Measurements from ENCODE around the gene FAM32A. TPM values are rescaled to one million over a fixed set of nuclear protein-coding genes. Genes with fewer than 3 reads are reported as not detected.

The FAM32A gene
- total RNA-seq, 5 donors from 2014 or later (not counting 1 experiment from before 2014, with no cell fraction given), result 42.1 to 60.6 (median 53.3) TPM

DNA sequence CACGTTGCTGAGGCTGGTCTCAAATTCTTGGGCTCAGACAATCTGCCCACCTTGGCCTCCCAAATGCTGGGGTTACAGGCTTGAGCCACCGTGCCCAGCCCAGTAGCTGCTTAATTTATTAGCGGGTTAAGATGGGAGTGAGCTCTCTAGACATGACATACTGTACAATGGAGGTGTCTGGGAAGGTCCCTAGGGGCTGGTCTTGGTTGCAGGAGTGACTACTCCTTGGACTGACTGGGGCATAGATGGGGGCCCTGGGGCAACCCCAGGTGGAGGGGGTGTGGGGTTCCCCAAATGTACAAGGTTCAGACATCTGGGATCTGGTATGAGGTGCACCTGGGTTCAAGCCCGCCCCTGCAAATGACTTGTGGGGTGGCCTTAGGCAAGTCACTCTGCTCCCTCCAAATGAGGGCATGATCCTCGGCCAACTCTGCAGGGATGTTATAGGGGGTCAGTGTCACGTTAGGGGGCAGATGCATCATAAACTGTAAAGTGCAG is 24.7 kb upstream of the FAM32A start:
- POLR2A ChIA-PET, result no interaction called here

DNA sequence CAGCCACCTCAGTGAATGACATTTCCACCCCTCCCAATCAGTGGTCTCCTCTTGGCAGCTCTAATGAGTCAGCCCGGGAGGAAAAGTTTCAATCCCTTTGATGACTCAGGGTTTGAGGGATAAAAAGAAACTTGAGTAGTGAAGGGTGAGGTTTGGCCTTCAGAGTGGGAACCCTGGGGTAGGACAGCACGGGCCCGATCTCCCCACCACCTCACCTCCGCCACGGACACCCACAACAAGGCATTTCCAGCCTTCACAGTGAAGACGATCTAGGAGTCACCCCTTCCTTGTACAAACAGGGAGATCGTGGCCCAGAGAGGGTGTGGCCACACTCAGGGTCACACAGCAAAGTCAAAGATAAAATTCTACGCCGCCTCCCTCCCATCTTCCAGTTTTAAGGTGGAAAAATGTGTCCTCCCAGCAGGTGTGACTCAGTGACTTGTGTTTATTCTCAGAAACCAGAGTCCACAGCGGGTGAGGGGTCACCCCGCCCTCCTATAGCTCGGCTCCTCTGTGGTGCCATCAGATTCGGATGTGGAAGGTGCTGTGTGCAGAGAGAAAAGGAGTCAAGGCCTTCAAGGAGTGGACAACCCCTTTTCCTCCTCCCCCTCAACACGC is 24.2 kb upstream of the FAM32A start:
- no peaks in the 10 kb centered on the region for H3K27me3 Mint-ChIP-seq

More for the DNA sequence above, 24.7 kb upstream of the FAM32A start:
- peaks cover 3 to 23% of the 10 kb centered on the region in 2 donors for H3K36me3 ChIP-seq (ENCODE audit: control insufficient read depth in 2 of 2, extremely low read depth in 1 of 2, insufficient read depth in 1 of 2, low read length in 1 of 2)
- H3K4me1 ChIP-seq (ENCODE audit: control insufficient read depth in 1 of 2, extremely low read depth in 1 of 2, insufficient read depth in 2 of 2, low read length in 2 of 2), result no peaks in the 10 kb centered on the region
- CTCF ChIA-PET, result interaction anchor here in 1 of 2 donors (0.6 kb wide), 1 partner anchor 97 kb away, joined by 4 read pairs; no protein-coding TSS in a partner anchor
- no peak overlapping the region for H3K4me3 ChIP-seq (ENCODE audit: control insufficient read depth in 1 of 2, extremely low read depth in 1 of 2, low read length in 1 of 2)
- no peak overlapping the region for H3K27ac Mint-ChIP-seq
- no peaks in the 10 kb centered on the region for H3K27me3 ChIP-seq (replicated peaks in 1 of 2; ENCODE audit: control insufficient read depth in 2 of 2, extremely low read depth in 1 of 2, insufficient read depth in 2 of 2, low read length in 1 of 2)
- WGBS (ENCODE audit: insufficient coverage), result 90% methylated on average over 2 of the region's 6 CpGs
- no peaks in the 10 kb centered on the region for H3K9me3 ChIP-seq
- no peak overlapping the region for H3K27ac ChIP-seq (ENCODE audit: low read length)
- H3K36me3 Mint-ChIP-seq, result peaks cover 21% of the 10 kb centered on the region
- no peaks in the 10 kb centered on the region for H3K27me3 Mint-ChIP-seq
- no peaks in the 10 kb centered on the region for H3K9me3 Mint-ChIP-seq
- DNase-seq (no peak), ATAC-seq (replicated peaks in 1 of 4) (no peak)
- H3K4me1 Mint-ChIP-seq, result peaks cover 0 to 11% (median 3%) of the 10 kb centered on the region in 3 donors
- H3K4me3 Mint-ChIP-seq, result no peak overlapping the region

DNA sequence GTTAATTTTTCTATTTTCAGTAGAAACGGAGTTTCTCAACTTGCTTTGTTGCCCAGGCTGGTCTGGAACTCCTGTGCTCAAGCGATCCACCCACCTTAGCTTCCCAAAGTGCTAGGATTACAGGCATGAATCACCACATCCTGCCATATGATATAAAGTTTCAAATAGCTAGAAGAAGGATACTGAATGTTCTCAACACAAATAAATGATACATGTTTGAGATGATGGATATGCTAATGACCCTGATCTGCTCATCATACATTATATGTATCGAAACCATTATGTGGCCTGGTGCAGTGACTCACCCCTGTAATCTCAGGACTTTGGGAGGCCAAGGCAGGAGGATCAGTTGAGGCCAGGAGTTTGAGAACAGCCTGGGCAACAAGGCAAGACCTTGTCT is 23.4 kb upstream of the FAM32A start:
- H3K36me3 Mint-ChIP-seq, result peaks cover 11% of the 10 kb centered on the region

More for the DNA sequence above, 24.2 kb upstream of the FAM32A start:
- no peak for DNase-seq
- Histone ChIP-seq H3K4me1 (ENCODE audit: control insufficient read depth in 1 of 2, extremely low read depth in 1 of 2, insufficient read depth in 2 of 2, low read length in 2 of 2) (no peaks in the 10 kb centered on the region), H3K9me3 (no peaks in the 10 kb centered on the region), H3K27ac (ENCODE audit: low read length) (no peak overlapping the region), H3K27me3 (replicated peaks in 1 of 2; ENCODE audit: control insufficient read depth in 2 of 2, extremely low read depth in 1 of 2, insufficient read depth in 2 of 2, low read length in 1 of 2) (no peaks in the 10 kb centered on the region), H3K4me3 (ENCODE audit: control insufficient read depth in 1 of 2, extremely low read depth in 1 of 2, low read length in 1 of 2) (no peak overlapping the region), H3K36me3 (ENCODE audit: control insufficient read depth in 2 of 2, extremely low read depth in 1 of 2, insufficient read depth in 1 of 2, low read length in 1 of 2) (peaks cover 3 to 18% of the 10 kb centered on the region in 2 donors)
- ChIA-PET POLR2A (no interaction called here), CTCF (no interaction called here)
- peaks cover 0 to 11% (median 3%) of the 10 kb centered on the region in 3 donors for H3K4me1 Mint-ChIP-seq
- ATAC-seq (replicated peaks in 1 of 4), result no peak
- no peak overlapping the region for H3K4me3 Mint-ChIP-seq
- WGBS (ENCODE audit: insufficient coverage), result 25% methylated on average over 2 of the region's 14 CpGs
- H3K9me3 Mint-ChIP-seq, result no peaks in the 10 kb centered on the region
- peaks cover 17% of the 10 kb centered on the region for H3K36me3 Mint-ChIP-seq
- no peak overlapping the region for H3K27ac Mint-ChIP-seq

DNA sequence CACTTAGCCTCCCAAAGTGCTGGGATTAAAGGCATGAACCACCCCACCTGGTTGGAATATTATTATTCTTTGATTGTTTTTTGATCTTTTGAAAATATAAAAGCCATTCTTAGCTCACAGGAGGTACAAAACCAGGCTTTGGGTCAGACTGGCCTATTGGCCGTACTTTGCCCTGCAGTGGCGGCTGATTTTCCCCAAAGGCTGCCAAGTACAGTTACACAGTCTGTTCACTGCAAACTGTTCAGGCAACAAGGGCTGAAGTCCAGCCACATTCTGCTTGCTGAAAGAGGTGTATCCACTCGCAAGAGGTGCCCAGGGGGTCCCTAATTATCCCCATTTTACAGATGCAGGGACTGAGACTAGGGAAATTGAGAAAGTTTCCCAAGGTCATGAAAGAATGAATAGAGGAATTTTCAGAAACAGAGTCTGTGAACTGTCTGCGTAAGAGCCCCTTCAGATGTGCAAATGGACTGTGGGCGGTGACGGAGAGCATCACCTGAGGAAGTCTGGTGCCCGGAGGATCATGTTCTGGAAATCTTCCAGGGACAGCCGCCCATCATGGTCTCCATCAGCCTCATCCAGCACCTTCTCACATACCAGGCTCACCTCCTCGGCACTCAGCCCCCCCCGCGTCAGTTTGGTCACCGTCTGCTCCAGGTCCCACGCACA is 20.9 kb upstream of the FAM32A start:
- H3K27ac ChIP-seq (ENCODE audit: low read length), result no peak overlapping the region
- Mint-ChIP-seq H3K4me1 (peaks cover 0 to 20% (median 3%) of the 10 kb centered on the region in 3 donors), H3K36me3 (no peaks in the 10 kb centered on the region), H3K27me3 (no peaks in the 10 kb centered on the region), H3K27ac (no peak overlapping the region), H3K4me3 (no peak overlapping the region), H3K9me3 (no peaks in the 10 kb centered on the region)
- H3K36me3 ChIP-seq (ENCODE audit: control insufficient read depth in 2 of 2, extremely low read depth in 1 of 2, insufficient read depth in 1 of 2, low read length in 1 of 2), result no peaks in the 10 kb centered on the region
- WGBS (ENCODE audit: insufficient coverage), result 91% methylated on average over 10 of the region's 13 CpGs
- DNase-seq, result no peak
- POLR2A ChIA-PET, result no interaction called here
- no peaks in the 10 kb centered on the region for H3K27me3 ChIP-seq (replicated peaks in 1 of 2; ENCODE audit: control insufficient read depth in 2 of 2, extremely low read depth in 1 of 2, insufficient read depth in 2 of 2, low read length in 1 of 2)
- H3K4me1 ChIP-seq (ENCODE audit: control insufficient read depth in 1 of 2, extremely low read depth in 1 of 2, insufficient read depth in 2 of 2, low read length in 2 of 2), result peaks cover 0 to 8% of the 10 kb centered on the region in 2 experiments
- H3K4me3 ChIP-seq (ENCODE audit: control insufficient read depth in 1 of 2, extremely low read depth in 1 of 2, low read length in 1 of 2), result no peak overlapping the region
- ATAC-seq (replicated peaks in 1 of 4), result no peak
- CTCF ChIA-PET, result no interaction called here
- H3K9me3 ChIP-seq, result no peaks in the 10 kb centered on the region

More for the DNA sequence above, 23.4 kb upstream of the FAM32A start:
- no peak overlapping the region for H3K4me3 ChIP-seq (ENCODE audit: control insufficient read depth in 1 of 2, extremely low read depth in 1 of 2, low read length in 1 of 2)
- no peaks in the 10 kb centered on the region for H3K9me3 Mint-ChIP-seq
- ATAC-seq (replicated peaks in 1 of 4) (no peak), DNase-seq (no peak)
- H3K27me3 Mint-ChIP-seq, result no peaks in the 10 kb centered on the region
- no peak overlapping the region for H3K4me3 Mint-ChIP-seq
- no peaks in the 10 kb centered on the region for H3K9me3 ChIP-seq
- H3K27ac ChIP-seq (ENCODE audit: low read length), result no peak overlapping the region
- no peaks in the 10 kb centered on the region for H3K27me3 ChIP-seq (replicated peaks in 1 of 2; ENCODE audit: control insufficient read depth in 2 of 2, extremely low read depth in 1 of 2, insufficient read depth in 2 of 2, low read length in 1 of 2)
- H3K36me3 ChIP-seq (ENCODE audit: control insufficient read depth in 2 of 2, extremely low read depth in 1 of 2, insufficient read depth in 1 of 2, low read length in 1 of 2), result peaks cover 3 to 12% of the 10 kb centered on the region in 2 donors
- ChIA-PET CTCF (no interaction called here), POLR2A (interaction anchor here in 1 of 2 donors (0.7 kb wide), 1 partner anchor 162 kb away, joined by 11 read pairs; no protein-coding TSS in a partner anchor)
- H3K4me1 Mint-ChIP-seq, result peaks cover 0 to 11% (median 3%) of the 10 kb centered on the region in 3 donors
- no peaks in the 10 kb centered on the region for H3K4me1 ChIP-seq (ENCODE audit: control insufficient read depth in 1 of 2, extremely low read depth in 1 of 2, insufficient read depth in 2 of 2, low read length in 2 of 2)
- WGBS (ENCODE audit: insufficient coverage), result no CpG with 5 or more reads among the region's 3 CpGs
- no peak overlapping the region for H3K27ac Mint-ChIP-seq

DNA sequence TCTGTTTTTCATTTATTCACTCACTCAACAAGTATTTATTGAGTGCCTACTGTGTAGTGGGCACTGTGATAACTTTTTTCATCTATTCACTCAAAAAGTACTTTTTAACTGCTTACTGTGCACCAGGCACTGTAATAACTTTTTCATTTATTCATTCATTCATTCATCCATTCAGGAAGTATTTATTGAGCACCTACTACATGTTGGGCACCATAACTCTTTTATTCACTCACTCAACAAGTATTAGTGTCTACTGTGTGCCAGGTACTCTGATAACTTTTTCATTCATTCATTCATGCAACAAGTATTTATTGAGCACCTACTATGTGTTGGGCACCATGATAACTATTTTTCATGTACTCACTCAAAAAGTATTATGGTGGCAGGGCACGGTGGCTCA is 18.8 kb upstream of the FAM32A start:
- POLR2A ChIA-PET, result no interaction called here
- H3K4me3 Mint-ChIP-seq, result no peak overlapping the region
- ATAC-seq (replicated peaks in 1 of 4) (no peak), DNase-seq (no peak)
- H3K9me3 ChIP-seq, result no peaks in the 10 kb centered on the region
- no peaks in the 10 kb centered on the region for H3K36me3 Mint-ChIP-seq
- H3K36me3 ChIP-seq (ENCODE audit: control insufficient read depth in 2 of 2, extremely low read depth in 1 of 2, insufficient read depth in 1 of 2, low read length in 1 of 2), result no peaks in the 10 kb centered on the region
- no peaks in the 10 kb centered on the region for H3K27me3 Mint-ChIP-seq
- H3K4me3 ChIP-seq (ENCODE audit: control insufficient read depth in 1 of 2, extremely low read depth in 1 of 2, low read length in 1 of 2), result no peak overlapping the region
- H3K27ac Mint-ChIP-seq, result no peak overlapping the region
- H3K27me3 ChIP-seq (replicated peaks in 1 of 2; ENCODE audit: control insufficient read depth in 2 of 2, extremely low read depth in 1 of 2, insufficient read depth in 2 of 2, low read length in 1 of 2), result no peaks in the 10 kb centered on the region
- peaks cover 0 to 12% (median 0%) of the 10 kb centered on the region in 3 donors for H3K4me1 Mint-ChIP-seq
- no peaks in the 10 kb centered on the region for H3K9me3 Mint-ChIP-seq
- WGBS (ENCODE audit: insufficient coverage), result no CpG with 5 or more reads among the region's 1 CpG
- H3K4me1 ChIP-seq (ENCODE audit: control insufficient read depth in 1 of 2, extremely low read depth in 1 of 2, insufficient read depth in 2 of 2, low read length in 2 of 2), result peaks cover 0 to 8% of the 10 kb centered on the region in 2 experiments
- H3K27ac ChIP-seq (ENCODE audit: low read length), result no peak overlapping the region
- CTCF ChIA-PET, result no interaction called here

DNA sequence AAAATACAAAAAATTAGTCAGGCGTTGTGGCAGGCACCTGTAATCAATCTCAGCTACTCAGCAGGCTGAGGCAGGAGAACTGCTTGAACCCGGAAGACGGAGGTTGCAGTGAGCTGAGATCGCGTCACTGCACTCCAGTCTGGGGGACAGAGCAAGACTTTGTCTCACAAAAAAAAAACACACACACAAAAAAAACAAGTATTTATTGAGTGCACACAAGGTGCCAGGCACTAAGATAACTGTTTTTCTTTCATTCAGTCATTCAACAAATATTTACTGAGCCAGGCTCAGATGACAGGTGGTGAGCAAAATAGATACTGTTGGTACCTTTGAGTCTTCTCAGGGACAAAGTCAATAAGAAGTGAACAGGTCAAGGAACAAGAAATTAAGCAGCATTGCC is 18.2 kb upstream of the FAM32A start:
- H3K36me3 ChIP-seq (ENCODE audit: control insufficient read depth in 2 of 2, extremely low read depth in 1 of 2, insufficient read depth in 1 of 2, low read length in 1 of 2), result no peaks in the 10 kb centered on the region
- H3K27ac Mint-ChIP-seq, result no peak overlapping the region
- H3K4me1 ChIP-seq (ENCODE audit: control insufficient read depth in 1 of 2, extremely low read depth in 1 of 2, insufficient read depth in 2 of 2, low read length in 2 of 2), result peaks cover 0 to 8% of the 10 kb centered on the region in 2 experiments
- DNase-seq, result no peak
- no peaks in the 10 kb centered on the region for H3K9me3 ChIP-seq
- H3K27me3 ChIP-seq (replicated peaks in 1 of 2; ENCODE audit: control insufficient read depth in 2 of 2, extremely low read depth in 1 of 2, insufficient read depth in 2 of 2, low read length in 1 of 2), result no peaks in the 10 kb centered on the region
- no peak overlapping the region for H3K4me3 Mint-ChIP-seq
- no peak overlapping the region for H3K27ac ChIP-seq (ENCODE audit: low read length)
- H3K9me3 Mint-ChIP-seq, result no peaks in the 10 kb centered on the region
- WGBS (ENCODE audit: insufficient coverage), result 100% methylated on average over 5 of the region's 5 CpGs
- H3K4me3 ChIP-seq (ENCODE audit: control insufficient read depth in 1 of 2, extremely low read depth in 1 of 2, low read length in 1 of 2), result no peak overlapping the region
- ChIA-PET POLR2A (no interaction called here), CTCF (no interaction called here)
- H3K4me1 Mint-ChIP-seq, result peaks cover 0 to 9% (median 0%) of the 10 kb centered on the region in 3 donors
- no peak for ATAC-seq (replicated peaks in 1 of 4)
- H3K27me3 Mint-ChIP-seq, result no peaks in the 10 kb centered on the region
- H3K36me3 Mint-ChIP-seq, result no peaks in the 10 kb centered on the region
